Prostate gland (tissue), 2 donors: ENCODE results near the gene SIRT2. TPM values are rescaled to one million over a fixed set of nuclear protein-coding genes. Genes with fewer than 3 reads are reported as not detected.

Source experiments
- DNase-seq: peaks from one replicate; pipeline ENCODE4 v3.0.0-alpha.2; 2019; ENCODE audit warnings: low spot score
- H3K27ac ChIP-seq, 2 donors: fragments of 200-600 bp; sonication (generic); 2 replicates each; pipeline ENCODE4 v1.5.1; 2017 to 2019
- H3K27me3 ChIP-seq: fragments of 200-600 bp; sonication (generic); replicated peaks from 2 replicates; pipeline ENCODE4 v1.5.1; 2019; ENCODE audit not compliant: insufficient read depth
- H3K36me3 ChIP-seq, 2 donors: fragments of 200-600 bp; sonication (generic); 1 replicate in 1 of 2; 2 replicates in 1 of 2; pipeline versions ENCODE4 v1.5.1 to v1.8.1; 2017 to 2019
- H3K4me1 ChIP-seq: fragments of 200-600 bp; sonication (generic); replicated peaks from 2 replicates; pipeline ENCODE4 v1.5.1; 2019
- H3K4me3 ChIP-seq, 2 donors: fragments of 200-600 bp; sonication (generic); 2 replicates each; pipeline ENCODE4 v1.5.1; 2017 to 2019
- H3K9me3 ChIP-seq: fragments of 200-600 bp; sonication (generic); 2 replicates; pipeline ENCODE4 v1.5.1; 2017
- CTCF ChIP-seq, 4 experiments: fragments of 200-600 bp in 2 of 4; fragments of 450-650 bp in 2 of 4; sonication (generic) in 2 of 4; IDR thresholded peaks; 1 replicate in 3 of 4; 2 replicates in 1 of 4; pipeline ENCODE4 v1.5.1; 2016 to 2019; ENCODE audit warnings: antibody characterized with exemption in 4 of 4, mild to moderate bottlenecking in 2 of 4, moderate library complexity in 2 of 4
- POLR2A ChIP-seq: fragments of 450-650 bp; IDR thresholded peaks from one replicate; pipeline ENCODE4 v1.6.1; 2016; ENCODE audit warnings: antibody characterized with exemption, mild to moderate bottlenecking
- POLR2AphosphoS5 ChIP-seq: sonication (generic); formaldehyde crosslinking; IDR thresholded peaks from one replicate; pipeline ENCODE4 v1.6.1; 2017; ENCODE audit warnings: antibody characterized with exemption
- whole genome bisulfite sequencing: methylation state at CpG from one replicate; pipeline ENCODE4 v1.1.5; 2018; 5-methylcytosine and 5-hydroxymethylcytosine counted together
- intact Hi-C: fragments of 100-400 bp; cut with DNase I; formaldehyde crosslinking; loops from one replicate; pipeline ENCODE4 v1.14.2; 2022
- total RNA-seq, 2 donors: library from RNA; depleted of rRNA; stranded (reverse); fragments of >200 nt; gene quantifications; one replicate each; pipeline ENCODE4 v1.1.0, GENCODE V29; 2016

SIRT2 gene
- total RNA-seq, 2 donors from 2014 or later = 55.8 to 89.0 TPM

- no peaks in the 10 kb centered on the region for H3K36me3 ChIP-seq
These were observed 16.1 kb downstream of the SIRT2 start for GRCh38 chr19:38883286-38883685.

GRCh38 chr19:38880882-38881609, 18.4 kb downstream of the SIRT2 start:
- Histone ChIP-seq H3K27ac (no peak overlapping the region), H3K4me3 (no peak overlapping the region), H3K9me3 (no peaks in the 10 kb centered on the region), H3K4me1 (no peaks in the 10 kb centered on the region), H3K27me3 (no peaks in the 10 kb centered on the region), H3K36me3 (no peaks in the 10 kb centered on the region)
- DNase-seq = no peak
- TF ChIP-seq POLR2A = no peak
- no peak for TF ChIP-seq POLR2AphosphoS5
- TF ChIP-seq CTCF (IDR thresholded peaks at IDR 0.05) = no peak
- WGBS = 94% methylated on average over 19 of the region's 19 CpGs
- intact Hi-C loops = no loop called here

More at GRCh38 chr19:38883286-38883685, 16.1 kb downstream of the SIRT2 start:
- WGBS = 90% methylated on average over 9 of the region's 9 CpGs
- no peak overlapping the region for H3K4me3 ChIP-seq
- no peak for DNase-seq
- H3K4me1 ChIP-seq = no peaks in the 10 kb centered on the region
- no peak for TF ChIP-seq CTCF (IDR thresholded peaks at IDR 0.05)
- no peak for TF ChIP-seq POLR2A
- no peak for TF ChIP-seq POLR2AphosphoS5
- intact Hi-C loops = no loop called here
- no peaks in the 10 kb centered on the region for H3K9me3 ChIP-seq
- H3K27me3 ChIP-seq = no peaks in the 10 kb centered on the region
- H3K27ac ChIP-seq = no peak overlapping the region

GRCh38 chr19:38880076-38880881, 19.1 kb downstream of the SIRT2 start:
- no peaks in the 10 kb centered on the region for H3K9me3 ChIP-seq
- H3K4me3 ChIP-seq = no peak overlapping the region
- no peaks in the 10 kb centered on the region for H3K4me1 ChIP-seq
- no peaks in the 10 kb centered on the region for H3K27me3 ChIP-seq
- no peak overlapping the region for H3K27ac ChIP-seq
- WGBS = 86% methylated on average over 19 of the region's 19 CpGs
- intact Hi-C loops = no loop called here
- TF ChIP-seq CTCF (IDR thresholded peaks at IDR 0.05) (no peak), POLR2AphosphoS5 (no peak), POLR2A (no peak)
- no peak for DNase-seq
- no peaks in the 10 kb centered on the region for H3K36me3 ChIP-seq

- Histone ChIP-seq H3K27me3 (no peaks in the 10 kb centered on the region), H3K27ac (no peak overlapping the region), H3K4me1 (no peaks in the 10 kb centered on the region), H3K4me3 (no peak overlapping the region), H3K36me3 (no peaks in the 10 kb centered on the region), H3K9me3 (no peaks in the 10 kb centered on the region)
- intact Hi-C loops = no loop called here
- no peak for TF ChIP-seq POLR2A
- no peak for TF ChIP-seq CTCF (IDR thresholded peaks at IDR 0.05)
- TF ChIP-seq POLR2AphosphoS5 = no peak
- DNase-seq = no peak
- 89% methylated on average over 11 of the region's 11 CpGs for WGBS
These were observed 20.0 kb downstream of the SIRT2 start for GRCh38 chr19:38879400-38879751.
